Measurements from ENCODE around the gene ULBP3. TPM values are rescaled to one million over a fixed set of nuclear protein-coding genes. Genes with fewer than 3 reads are reported as not detected.
"Not testable (repeated sequence)": the region's sequence is repeated elsewhere in the genome, so short reads cannot be mapped to it uniquely, and the experiment has no call there.

Gene ULBP3
- total and polyA plus RNA-seq, 2 donors (not counting 1 experiment from before 2014, with no cell fraction given) = 0.10 to 0.69 TPM

DNA sequence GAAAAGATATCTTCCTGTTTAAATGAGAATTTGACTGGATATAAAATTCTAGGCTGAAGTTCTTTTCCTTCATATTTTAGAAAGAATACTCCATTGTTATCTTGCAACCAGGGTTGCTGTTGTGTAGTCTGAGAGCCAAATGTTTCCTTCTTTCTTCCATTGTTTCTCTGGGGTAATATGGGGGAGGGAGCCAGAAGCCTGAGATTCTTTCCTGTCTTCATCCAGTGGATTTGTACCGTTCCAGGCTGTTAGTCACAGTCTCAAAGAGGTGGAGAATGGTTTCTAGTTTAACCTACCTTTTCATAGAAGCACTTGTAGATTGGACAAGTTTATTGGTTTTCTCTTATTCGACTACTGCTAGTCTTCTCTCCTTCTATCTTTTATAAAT, 6.1 kb upstream of the ULBP3 start:
- intact Hi-C loops (cut with micrococcal nuclease) = loop anchor here (10.0 kb wide), 1 partner anchor 1250 kb away; no protein-coding TSS in a partner anchor
- Mint-ChIP-seq H3K27me3 (peaks cover 30% of the 10 kb centered on the region), H3K4me3 (no peak overlapping the region)

DNA sequence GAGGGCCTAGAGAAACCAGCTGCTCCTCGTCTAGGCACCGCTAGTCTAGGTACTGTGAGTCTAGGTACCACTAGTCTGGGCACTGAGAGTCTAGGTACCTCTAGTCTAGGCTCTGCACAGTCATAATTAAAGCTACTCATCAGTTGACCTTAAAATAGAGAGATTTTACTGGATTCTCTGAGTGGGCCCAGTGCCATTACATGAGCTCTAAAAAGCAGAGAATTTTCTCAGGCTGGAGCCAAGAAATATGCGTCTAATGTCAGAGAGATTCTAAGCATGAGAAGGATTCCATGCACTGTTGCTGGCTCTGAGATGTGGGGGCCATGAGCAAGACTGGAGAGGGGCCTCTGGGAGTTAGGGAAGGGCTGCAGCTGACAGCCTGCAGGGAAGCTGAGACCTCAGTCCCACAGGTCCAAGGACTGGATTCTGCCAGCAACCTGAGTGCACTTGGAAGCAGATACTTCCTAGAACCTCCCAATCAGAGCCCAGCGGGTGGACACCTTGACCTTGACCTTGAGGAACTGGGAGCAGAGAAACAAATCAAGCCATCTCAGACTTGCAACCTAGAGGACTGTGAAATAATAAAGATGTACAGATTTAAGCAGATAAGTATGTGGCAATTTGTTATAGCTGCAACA, 5.6 kb upstream of the ULBP3 start:
- H3K4me1 ChIP-seq (ENCODE audit: control insufficient read depth in 2 of 2, insufficient read depth in 2 of 2, low read length in 2 of 2); H3K36me3 ChIP-seq (replicated peaks in 1 of 2; ENCODE audit: control extremely low read depth in 1 of 2, control insufficient read depth in 1 of 2, extremely low read depth in 1 of 2, insufficient read depth in 2 of 2, low read length in 1 of 2); H3K9me3 Mint-ChIP-seq (ENCODE audit: insufficient read depth); H2AFZ ChIP-seq (ENCODE audit: insufficient read depth, low read depth, low read length, poor library complexity, severe bottlenecking); H3K9ac ChIP-seq (ENCODE audit: low read length); H3K4me3 Mint-ChIP-seq; H3K4me2 ChIP-seq (replicated peaks; ENCODE audit: low read depth, low read length, poor library complexity, severe bottlenecking); H3K9me3 ChIP-seq (ENCODE audit: control extremely low read depth in 1 of 3, control insufficient read depth in 2 of 3, insufficient read depth in 1 of 3, low read length in 2 of 3); ATAC-seq (ENCODE audit: low read depth); POLR2A ChIA-PET; H3K27ac Mint-ChIP-seq; DNase-seq; H4K20me1 ChIP-seq (ENCODE audit: control insufficient read depth, insufficient read depth, low read length, poor library complexity, severe bottlenecking); H3K4me3 ChIP-seq (ENCODE audit: control extremely low read depth in 1 of 5, extremely low read depth in 1 of 5, insufficient read depth in 1 of 5, low read depth in 2 of 5, low read length in 4 of 5); H3K79me2 ChIP-seq (ENCODE audit: control insufficient read depth, insufficient read depth, low read length); H3K27ac ChIP-seq (ENCODE audit: low read length in 2 of 2): not testable (repeated sequence)
- peaks cover 15% of the 10 kb centered on the region for H3K4me1 Mint-ChIP-seq
- CTCF ChIA-PET = interaction anchor here (1.1 to 1.9 kb wide), 3 partner anchors 11 to 1250 kb away, joined by 3 to 5 read pairs (median 3); no protein-coding TSS in a partner anchor
- peaks cover 26% of the 10 kb centered on the region for H3K27me3 Mint-ChIP-seq
- peaks cover 0 to 18% (median 11%) of the 10 kb centered on the region in 4 experiments for H3K27me3 ChIP-seq (replicated peaks in 1 of 4; ENCODE audit: control extremely low read depth in 1 of 4, control insufficient read depth in 3 of 4, insufficient read depth in 4 of 4, low read length in 3 of 4)
- intact Hi-C loops (cut with micrococcal nuclease) = loop anchor here (10.0 kb wide), 1 partner anchor 1250 kb away; no protein-coding TSS in a partner anchor
- WGBS (ENCODE audit: insufficient coverage) = 100% methylated on average over 2 of the region's 4 CpGs

More for the DNA sequence above, 6.1 kb upstream of the ULBP3 start:
- Mint-ChIP-seq H3K4me1 (peaks cover 11% of the 10 kb centered on the region), H3K9me3 (ENCODE audit: insufficient read depth) (no peaks in the 10 kb centered on the region), H3K27ac (no peak overlapping the region)
- Histone ChIP-seq H3K9me3 (ENCODE audit: control extremely low read depth in 1 of 3, control insufficient read depth in 2 of 3, insufficient read depth in 1 of 3, low read length in 2 of 3) (no peaks in the 10 kb centered on the region), H4K20me1 (ENCODE audit: control insufficient read depth, insufficient read depth, low read length, poor library complexity, severe bottlenecking) (no peaks in the 10 kb centered on the region), H3K27me3 (replicated peaks in 1 of 4; ENCODE audit: control extremely low read depth in 1 of 4, control insufficient read depth in 3 of 4, insufficient read depth in 4 of 4, low read length in 3 of 4) (peaks cover 0 to 18% (median 11%) of the 10 kb centered on the region in 4 experiments), H3K4me1 (ENCODE audit: control insufficient read depth in 2 of 2, insufficient read depth in 2 of 2, low read length in 2 of 2) (peaks cover 0 to 2% of the 10 kb centered on the region in 2 donors), H3K36me3 (replicated peaks in 1 of 2; ENCODE audit: control extremely low read depth in 1 of 2, control insufficient read depth in 1 of 2, extremely low read depth in 1 of 2, insufficient read depth in 2 of 2, low read length in 1 of 2) (no peaks in the 10 kb centered on the region), H3K9ac (ENCODE audit: low read length) (no peak overlapping the region), H3K4me3 (ENCODE audit: control extremely low read depth in 1 of 5, extremely low read depth in 1 of 5, insufficient read depth in 1 of 5, low read depth in 2 of 5, low read length in 4 of 5) (no peak overlapping the region), H2AFZ (ENCODE audit: insufficient read depth, low read depth, low read length, poor library complexity, severe bottlenecking) (no peak overlapping the region), H3K79me2 (ENCODE audit: control insufficient read depth, insufficient read depth, low read length) (no peaks in the 10 kb centered on the region), H3K4me2 (replicated peaks; ENCODE audit: low read depth, low read length, poor library complexity, severe bottlenecking) (no peak overlapping the region), H3K27ac (ENCODE audit: low read length in 2 of 2) (no peak overlapping the region)
- ATAC-seq (ENCODE audit: low read depth) (no peak), DNase-seq (no peak)
- TF ChIP-seq EZH2 (IDR thresholded peaks at IDR 0.05; ENCODE audit: borderline replicate concordance, insufficient read depth, low read depth, low read length, poor library complexity, severe bottlenecking) = no peak
- TF ChIP-seq, protein P1, sequence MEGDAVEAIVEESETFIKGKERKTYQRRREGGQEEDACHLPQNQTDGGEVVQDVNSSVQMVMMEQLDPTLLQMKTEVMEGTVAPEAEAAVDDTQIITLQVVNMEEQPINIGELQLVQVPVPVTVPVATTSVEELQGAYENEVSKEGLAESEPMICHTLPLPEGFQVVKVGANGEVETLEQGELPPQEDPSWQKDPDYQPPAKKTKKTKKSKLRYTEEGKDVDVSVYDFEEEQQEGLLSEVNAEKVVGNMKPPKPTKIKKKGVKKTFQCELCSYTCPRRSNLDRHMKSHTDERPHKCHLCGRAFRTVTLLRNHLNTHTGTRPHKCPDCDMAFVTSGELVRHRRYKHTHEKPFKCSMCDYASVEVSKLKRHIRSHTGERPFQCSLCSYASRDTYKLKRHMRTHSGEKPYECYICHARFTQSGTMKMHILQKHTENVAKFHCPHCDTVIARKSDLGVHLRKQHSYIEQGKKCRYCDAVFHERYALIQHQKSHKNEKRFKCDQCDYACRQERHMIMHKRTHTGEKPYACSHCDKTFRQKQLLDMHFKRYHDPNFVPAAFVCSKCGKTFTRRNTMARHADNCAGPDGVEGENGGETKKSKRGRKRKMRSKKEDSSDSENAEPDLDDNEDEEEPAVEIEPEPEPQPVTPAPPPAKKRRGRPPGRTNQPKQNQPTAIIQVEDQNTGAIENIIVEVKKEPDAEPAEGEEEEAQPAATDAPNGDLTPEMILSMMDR (IDR thresholded peaks at IDR 0.05) = no peak
- ChIA-PET CTCF (interaction anchor here (1.2 to 7.1 kb wide), 2 partner anchors 260 to 320 kb away, joined by 3 to 71 read pairs; no protein-coding TSS in a partner anchor), POLR2A (no interaction called here)
- WGBS (ENCODE audit: insufficient coverage) = no CpG with 5 or more reads among the region's 2 CpGs
